ENCODE measurements around the gene HIP1R. TPM values are rescaled to one million over a fixed set of nuclear protein-coding genes. Genes with fewer than 3 reads are reported as not detected.

The HIP1R gene
- total RNA-seq, 1 donor from 2014 or later = 22.2 TPM

GRCh38 chr12:122876731-122877130, 41.5 kb downstream of the HIP1R start:
- Histone ChIP-seq H3K27me3 (ENCODE audit: insufficient read depth, low read length) (no peaks in the 10 kb centered on the region), H3K79me2 (ENCODE audit: insufficient read depth, low read length) (peaks cover 99% of the 10 kb centered on the region), H3K4me2 (ENCODE audit: low read length) (peak overlapping the region; percentile 23), H3K4me1 (ENCODE audit: insufficient read depth, low read length) (peaks cover 38% of the 10 kb centered on the region), H3K9me3 (ENCODE audit: insufficient read depth, low read depth, low read length) (no peaks in the 10 kb centered on the region), H2AFZ (ENCODE audit: low read depth, low read length) (no peak overlapping the region), H3K27ac (ENCODE audit: low read depth, low read length) (no peak overlapping the region), H3K9ac (ENCODE audit: low read length) (no peak overlapping the region), H3K36me3 (ENCODE audit: insufficient read depth, low read length) (no peaks in the 10 kb centered on the region), H3K4me3 (ENCODE audit: insufficient read depth, low read depth, low read length) (no peak overlapping the region), H4K20me1 (ENCODE audit: insufficient read depth, low read length) (peaks cover 83% of the 10 kb centered on the region)
- no peaks in the 10 kb centered on the region for H3K9me3 Mint-ChIP-seq (ENCODE audit: unreplicated experiment)
- H3K4me1 Mint-ChIP-seq (ENCODE audit: low read depth, unreplicated experiment) = peaks cover 44% of the 10 kb centered on the region
- FAIRE-seq = no peak
- TF ChIP-seq EZH2 (IDR thresholded peaks at IDR 0.05; ENCODE audit: insufficient read depth, low read length) = no peak
- no peak for TF ChIP-seq CTCF (IDR thresholded peaks at IDR 0.05; ENCODE audit: insufficient read depth, low read depth, low read length)
- no peaks in the 10 kb centered on the region for H3K27me3 Mint-ChIP-seq (ENCODE audit: low read depth, unreplicated experiment)
- peaks cover 4% of the 10 kb centered on the region for H3K36me3 Mint-ChIP-seq (ENCODE audit: low read depth, unreplicated experiment)
- H3K4me3 Mint-ChIP-seq (ENCODE audit: unreplicated experiment) = no peak overlapping the region
- no peak overlapping the region for H3K27ac Mint-ChIP-seq (ENCODE audit: unreplicated experiment)
- DNase-seq (ENCODE audit: low read depth) = no peak

GRCh38 chr12:122878780-122879612, 43.7 kb downstream of the HIP1R start:
- no peak overlapping the region for H3K4me3 Mint-ChIP-seq (ENCODE audit: unreplicated experiment)
- Histone ChIP-seq H3K9me3 (ENCODE audit: insufficient read depth, low read depth, low read length) (no peaks in the 10 kb centered on the region), H3K27me3 (ENCODE audit: insufficient read depth, low read length) (no peaks in the 10 kb centered on the region), H2AFZ (ENCODE audit: low read depth, low read length) (no peak overlapping the region), H3K27ac (ENCODE audit: low read depth, low read length) (no peak overlapping the region), H3K4me3 (ENCODE audit: insufficient read depth, low read depth, low read length) (no peak overlapping the region), H4K20me1 (ENCODE audit: insufficient read depth, low read length) (peaks cover 88% of the 10 kb centered on the region), H3K9ac (ENCODE audit: low read length) (no peak overlapping the region), H3K4me2 (ENCODE audit: low read length) (no peak overlapping the region), H3K36me3 (ENCODE audit: insufficient read depth, low read length) (no peaks in the 10 kb centered on the region), H3K4me1 (ENCODE audit: insufficient read depth, low read length) (peaks cover 24% of the 10 kb centered on the region), H3K79me2 (ENCODE audit: insufficient read depth, low read length) (peaks cover 99% of the 10 kb centered on the region)
- no peaks in the 10 kb centered on the region for H3K9me3 Mint-ChIP-seq (ENCODE audit: unreplicated experiment)
- H3K36me3 Mint-ChIP-seq (ENCODE audit: low read depth, unreplicated experiment) = peaks cover 4% of the 10 kb centered on the region
- FAIRE-seq (no peak), DNase-seq (ENCODE audit: low read depth) (no peak)
- no peaks in the 10 kb centered on the region for H3K27me3 Mint-ChIP-seq (ENCODE audit: low read depth, unreplicated experiment)
- no peak overlapping the region for H3K27ac Mint-ChIP-seq (ENCODE audit: unreplicated experiment)
- H3K4me1 Mint-ChIP-seq (ENCODE audit: low read depth, unreplicated experiment) = peaks cover 25% of the 10 kb centered on the region
- TF ChIP-seq CTCF (IDR thresholded peaks at IDR 0.05; ENCODE audit: insufficient read depth, low read depth, low read length) (no peak), EZH2 (IDR thresholded peaks at IDR 0.05; ENCODE audit: insufficient read depth, low read length) (no peak)

GRCh38 chr12:122880155-122880667, 45.0 kb downstream of the HIP1R start:
- Mint-ChIP-seq H3K4me3 (ENCODE audit: unreplicated experiment) (no peak overlapping the region), H3K9me3 (ENCODE audit: unreplicated experiment) (no peaks in the 10 kb centered on the region), H3K36me3 (ENCODE audit: low read depth, unreplicated experiment) (peaks cover 4% of the 10 kb centered on the region), H3K27ac (ENCODE audit: unreplicated experiment) (peak overlapping the region; percentile 60), H3K4me1 (ENCODE audit: low read depth, unreplicated experiment) (peaks cover 28% of the 10 kb centered on the region), H3K27me3 (ENCODE audit: low read depth, unreplicated experiment) (no peaks in the 10 kb centered on the region)
- Histone ChIP-seq H3K9ac (ENCODE audit: low read length) (no peak overlapping the region), H3K9me3 (ENCODE audit: insufficient read depth, low read depth, low read length) (no peaks in the 10 kb centered on the region), H3K79me2 (ENCODE audit: insufficient read depth, low read length) (peaks cover 99% of the 10 kb centered on the region), H3K27me3 (ENCODE audit: insufficient read depth, low read length) (no peaks in the 10 kb centered on the region), H3K36me3 (ENCODE audit: insufficient read depth, low read length) (no peaks in the 10 kb centered on the region), H3K4me2 (ENCODE audit: low read length) (peak overlapping the region; percentile 6), H2AFZ (ENCODE audit: low read depth, low read length) (no peak overlapping the region), H3K4me1 (ENCODE audit: insufficient read depth, low read length) (peaks cover 30% of the 10 kb centered on the region), H3K27ac (ENCODE audit: low read depth, low read length) (no peak overlapping the region), H4K20me1 (ENCODE audit: insufficient read depth, low read length) (peaks cover 89% of the 10 kb centered on the region), H3K4me3 (ENCODE audit: insufficient read depth, low read depth, low read length) (no peak overlapping the region)
- DNase-seq (ENCODE audit: low read depth) (peak; percentile 72), FAIRE-seq (no peak)
- no peak for TF ChIP-seq CTCF (IDR thresholded peaks at IDR 0.05; ENCODE audit: insufficient read depth, low read depth, low read length)
- TF ChIP-seq EZH2 (IDR thresholded peaks at IDR 0.05; ENCODE audit: insufficient read depth, low read length) = no peak

Data from astrocyte (in vitro differentiated cells and primary cell).